Esophagus muscularis mucosa (tissue), 4 donors: Measurements from ENCODE around the gene TTC7B. TPM values are rescaled to one million over a fixed set of nuclear protein-coding genes. Genes with fewer than 3 reads are reported as not detected.

Experiments used
- DNase-seq: peaks from one replicate; pipeline ENCODE4 v3.0.0-alpha.2; 2017; ENCODE audit errors: extremely low spot score
- H3K27ac ChIP-seq, 4 donors: fragments of 200-600 bp; sonication (generic); replicated peaks in 1 of 4; 1 replicate in 3 of 4; 2 replicates in 1 of 4; pipeline ENCODE4 v1.5.1; 2016 to 2019; ENCODE audit warnings: mild to moderate bottlenecking in 1 of 4
- H3K27me3 ChIP-seq, 4 donors: fragments of 200-600 bp; sonication (generic); one replicate each; pipeline versions ENCODE4 v1.5.1 to v1.6.0; 2016 to 2019
- H3K36me3 ChIP-seq, 4 donors: fragments of 200-600 bp; sonication (generic); one replicate each; pipeline ENCODE4 v1.5.1; 2016 to 2019
- H3K4me1 ChIP-seq, 4 donors: fragments of 200-600 bp; sonication (generic); one replicate each; pipeline ENCODE4 v1.5.1; 2016 to 2019
- H3K4me3 ChIP-seq, 4 donors: fragments of 200-600 bp; sonication (generic); 1 replicate in 2 of 4; 2 replicates in 2 of 4; pipeline ENCODE4 v1.5.1; 2016 to 2019; ENCODE audit warnings: mild to moderate bottlenecking in 4 of 4, moderate library complexity in 1 of 4
- H3K9me3 ChIP-seq, 4 donors: fragments of 200-600 bp; sonication (generic); 1 replicate in 3 of 4; 2 replicates in 1 of 4; pipeline ENCODE4 v1.5.1; 2016 to 2019
- EP300 ChIP-seq: sonication (generic); formaldehyde crosslinking; IDR thresholded peaks from one replicate; pipeline ENCODE4 v1.6.1; 2017; ENCODE audit warnings: antibody characterized with exemption
- POLR2A ChIP-seq: fragments of 450-650 bp; IDR thresholded peaks from one replicate; pipeline ENCODE4 v1.6.1; 2017; ENCODE audit warnings: antibody characterized with exemption, moderate library complexity, mild to moderate bottlenecking, low read depth
- POLR2AphosphoS5 ChIP-seq, 2 donors: sonication (generic); formaldehyde crosslinking; IDR thresholded peaks; one replicate each; pipeline ENCODE4 v1.6.1; 2017; ENCODE audit warnings: antibody characterized with exemption in 2 of 2
- WGBS: methylation state at CpG from one replicate; pipeline ENCODE4 v1.1.5; 2018; 5-methylcytosine and 5-hydroxymethylcytosine counted together
- intact Hi-C: fragments of 100-400 bp; cut with DNase I; formaldehyde crosslinking; loops from one replicate; pipeline ENCODE4 v1.15.1; 2023
- total RNA-seq, 4 donors: library from RNA; depleted of rRNA; stranded (reverse); fragments of >200 nt; gene quantifications; one replicate each; pipeline versions ENCODE4 v1.1.0 to v1.2.1, GENCODE V29; 2016
- TF ChIP-seq, protein P1 (sequence below), 3 experiments: fragments of 200-600 bp in 2 of 3; fragments of 450-650 bp in 1 of 3; sonication (generic) in 2 of 3; IDR thresholded peaks; one replicate each; pipeline ENCODE4 v1.5.1; 2017 to 2019; ENCODE audit warnings: antibody characterized with exemption in 3 of 3, mild to moderate bottlenecking in 2 of 3, moderate library complexity in 1 of 3

The TTC7B gene
- total RNA-seq, 4 donors from 2014 or later = 54.4 to 148 (median 113) TPM

DNA sequence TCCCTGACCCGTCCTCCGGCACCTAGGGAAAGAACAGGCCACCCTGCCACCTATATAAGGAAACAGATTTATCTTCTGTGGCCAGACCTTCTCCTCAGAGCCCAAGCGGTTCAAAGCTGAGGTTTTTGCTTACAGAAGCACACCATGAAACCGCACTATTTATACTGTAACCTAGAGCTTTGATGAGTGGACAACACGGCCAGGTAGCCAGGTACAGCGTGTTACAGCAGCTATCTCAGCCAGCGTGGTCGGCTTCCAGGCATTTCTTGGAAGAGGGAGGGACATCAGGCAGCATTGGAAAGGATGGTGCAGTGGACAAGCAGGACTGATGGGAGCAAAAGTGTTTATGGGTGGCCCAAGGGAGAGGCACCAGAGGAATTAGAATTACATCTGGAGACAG, 34.4 kb downstream of the TTC7B start:
- 82% methylated on average over 8 of the region's 8 CpGs for WGBS
- Histone ChIP-seq H3K4me1 (peaks cover 0 to 6% (median 0%) of the 10 kb centered on the region in 4 donors), H3K27me3 (no peaks in the 10 kb centered on the region), H3K9me3 (no peaks in the 10 kb centered on the region), H3K27ac (no peak overlapping the region), H3K4me3 (no peak overlapping the region), H3K36me3 (peaks cover 16 to 89% (median 72%) of the 10 kb centered on the region in 4 donors)
- intact Hi-C loops = no loop called here
- no peak for DNase-seq
- TF ChIP-seq, protein P1, sequence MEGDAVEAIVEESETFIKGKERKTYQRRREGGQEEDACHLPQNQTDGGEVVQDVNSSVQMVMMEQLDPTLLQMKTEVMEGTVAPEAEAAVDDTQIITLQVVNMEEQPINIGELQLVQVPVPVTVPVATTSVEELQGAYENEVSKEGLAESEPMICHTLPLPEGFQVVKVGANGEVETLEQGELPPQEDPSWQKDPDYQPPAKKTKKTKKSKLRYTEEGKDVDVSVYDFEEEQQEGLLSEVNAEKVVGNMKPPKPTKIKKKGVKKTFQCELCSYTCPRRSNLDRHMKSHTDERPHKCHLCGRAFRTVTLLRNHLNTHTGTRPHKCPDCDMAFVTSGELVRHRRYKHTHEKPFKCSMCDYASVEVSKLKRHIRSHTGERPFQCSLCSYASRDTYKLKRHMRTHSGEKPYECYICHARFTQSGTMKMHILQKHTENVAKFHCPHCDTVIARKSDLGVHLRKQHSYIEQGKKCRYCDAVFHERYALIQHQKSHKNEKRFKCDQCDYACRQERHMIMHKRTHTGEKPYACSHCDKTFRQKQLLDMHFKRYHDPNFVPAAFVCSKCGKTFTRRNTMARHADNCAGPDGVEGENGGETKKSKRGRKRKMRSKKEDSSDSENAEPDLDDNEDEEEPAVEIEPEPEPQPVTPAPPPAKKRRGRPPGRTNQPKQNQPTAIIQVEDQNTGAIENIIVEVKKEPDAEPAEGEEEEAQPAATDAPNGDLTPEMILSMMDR (IDR thresholded peaks at IDR 0.05) = no peak
- TF ChIP-seq POLR2AphosphoS5 (IDR thresholded peaks at IDR 0.05) = no peak
- TF ChIP-seq POLR2A = no peak
- TF ChIP-seq EP300 = no peak

- peaks cover 16 to 94% (median 77%) of the 10 kb centered on the region in 4 donors for H3K36me3 ChIP-seq
- intact Hi-C loops = no loop called here
- TF ChIP-seq POLR2AphosphoS5 (IDR thresholded peaks at IDR 0.05) = no peak
- TF ChIP-seq POLR2A = no peak
- no peak for TF ChIP-seq EP300
- TF ChIP-seq, protein P1 (IDR thresholded peaks at IDR 0.05) = no peak
- peaks cover 0 to 6% (median 0%) of the 10 kb centered on the region in 4 donors for H3K4me1 ChIP-seq
- no peak overlapping the region for H3K4me3 ChIP-seq
- no peak for DNase-seq
- H3K27me3 ChIP-seq = no peaks in the 10 kb centered on the region
- H3K9me3 ChIP-seq = no peaks in the 10 kb centered on the region
- WGBS = 89% methylated on average over 4 of the region's 4 CpGs
- H3K27ac ChIP-seq = no peak overlapping the region
Observed at GRCh38 chr14:90781344-90781761, 34.9 kb downstream of the TTC7B start.

GRCh38 chr14:90780519-90780918, 35.7 kb downstream of the TTC7B start:
- H3K27me3 ChIP-seq = no peaks in the 10 kb centered on the region
- WGBS = 86% methylated on average over 12 of the region's 12 CpGs
- no peak overlapping the region for H3K27ac ChIP-seq
- H3K4me1 ChIP-seq = no peaks in the 10 kb centered on the region
- no peak for DNase-seq
- H3K4me3 ChIP-seq = no peak overlapping the region
- no peaks in the 10 kb centered on the region for H3K9me3 ChIP-seq
- TF ChIP-seq EP300 (no peak), POLR2AphosphoS5 (IDR thresholded peaks at IDR 0.05) (no peak), POLR2A (no peak)
- TF ChIP-seq, protein P1 (IDR thresholded peaks at IDR 0.05) = no peak
- H3K36me3 ChIP-seq = peaks cover 20 to 95% (median 78%) of the 10 kb centered on the region in 4 donors
- intact Hi-C loops = no loop called here

GRCh38 chr14:90778571-90779255, 37.5 kb downstream of the TTC7B start:
- intact Hi-C loops = no loop called here
- Histone ChIP-seq H3K4me1 (no peaks in the 10 kb centered on the region), H3K27me3 (no peaks in the 10 kb centered on the region), H3K36me3 (peaks cover 20 to 95% (median 75%) of the 10 kb centered on the region in 4 donors), H3K4me3 (no peak overlapping the region), H3K27ac (no peak overlapping the region), H3K9me3 (no peaks in the 10 kb centered on the region)
- DNase-seq = no peak
- TF ChIP-seq POLR2AphosphoS5 (IDR thresholded peaks at IDR 0.05) (no peak), EP300 (no peak), POLR2A (no peak)
- TF ChIP-seq, protein P1 (IDR thresholded peaks at IDR 0.05) = no peak
- 82% methylated on average over 13 of the region's 13 CpGs for WGBS
